ENCODE data around the gene LINS1. TPM values are rescaled to one million over a fixed set of nuclear protein-coding genes. Genes with fewer than 3 reads are reported as not detected.

Gene LINS1
- total RNA-seq (2012; rRNA removed): 14.2 and 16.4 TPM in 2 replicates

- H3K4me3 ChIP-seq (ENCODE audit: low read length): peak within 1 kb of the TSS; percentile 92
- peaks cover 4% of the 10 kb centered on the region for H3K36me3 ChIP-seq (ENCODE audit: insufficient read depth, low read length)
- peak within 1 kb of the TSS; percentile 95 for H3K9ac ChIP-seq (ENCODE audit: low read depth, low read length)
- peaks cover 12% of the 10 kb centered on the region for H3K4me1 ChIP-seq (ENCODE audit: control insufficient read depth, insufficient read depth, low read length)
- H3K4me2 ChIP-seq (ENCODE audit: low read length): peak within 1 kb of the TSS; percentile 89
- no peaks in the 10 kb centered on the region for H3K27me3 ChIP-seq (ENCODE audit: control insufficient read depth, insufficient read depth, low read length)
- H3K9me3 ChIP-seq (replicated peaks; ENCODE audit: low read length): no peaks in the 10 kb centered on the region
Observed at GRCh38 chr15:100602064-100602822, at the start of gene LINS1, which contains the start of gene ASB7. LINS1 (minus strand) TSS chr15:100602184; CDS start chr15:100580842, 21,342 bp downstream. ASB7 (plus strand) TSS chr15:100602589; CDS start chr15:100612217, 9,628 bp downstream.

- no peak overlapping the region for H3K9ac ChIP-seq (ENCODE audit: low read depth, low read length)
- no peaks in the 10 kb centered on the region for H3K36me3 ChIP-seq (ENCODE audit: insufficient read depth, low read length)
- H3K4me2 ChIP-seq (ENCODE audit: low read length): no peak overlapping the region
- no peaks in the 10 kb centered on the region for H3K27me3 ChIP-seq (ENCODE audit: control insufficient read depth, insufficient read depth, low read length)
- H3K4me3 ChIP-seq (ENCODE audit: low read length): no peak overlapping the region
- H3K9me3 ChIP-seq (replicated peaks; ENCODE audit: low read length): no peaks in the 10 kb centered on the region
- H3K4me1 ChIP-seq (ENCODE audit: control insufficient read depth, insufficient read depth, low read length): no peaks in the 10 kb centered on the region
Observed at GRCh38 chr15:100651253-100651652, 49.3 kb upstream of the LINS1 start.

- no peaks in the 10 kb centered on the region for H3K4me1 ChIP-seq (ENCODE audit: control insufficient read depth, insufficient read depth, low read length)
- no peaks in the 10 kb centered on the region for H3K9me3 ChIP-seq (replicated peaks; ENCODE audit: low read length)
- H3K27me3 ChIP-seq (ENCODE audit: control insufficient read depth, insufficient read depth, low read length): no peaks in the 10 kb centered on the region
- no peak overlapping the region for H3K4me3 ChIP-seq (ENCODE audit: low read length)
- H3K36me3 ChIP-seq (ENCODE audit: insufficient read depth, low read length): no peaks in the 10 kb centered on the region
- no peak overlapping the region for H3K4me2 ChIP-seq (ENCODE audit: low read length)
- H3K9ac ChIP-seq (ENCODE audit: low read depth, low read length): no peak overlapping the region
Observed at GRCh38 chr15:100650685-100651084, 48.7 kb upstream of the LINS1 start.

- Histone ChIP-seq H3K9ac (ENCODE audit: low read depth, low read length) (no peak overlapping the region), H3K36me3 (ENCODE audit: insufficient read depth, low read length) (no peaks in the 10 kb centered on the region), H3K4me3 (ENCODE audit: low read length) (no peak overlapping the region), H3K4me1 (ENCODE audit: control insufficient read depth, insufficient read depth, low read length) (no peaks in the 10 kb centered on the region), H3K9me3 (replicated peaks; ENCODE audit: low read length) (no peaks in the 10 kb centered on the region), H3K4me2 (ENCODE audit: low read length) (no peak overlapping the region), H3K27me3 (ENCODE audit: control insufficient read depth, insufficient read depth, low read length) (no peaks in the 10 kb centered on the region)
Observed at GRCh38 chr15:100648951-100649350, 47.0 kb upstream of the LINS1 start.

DNA sequence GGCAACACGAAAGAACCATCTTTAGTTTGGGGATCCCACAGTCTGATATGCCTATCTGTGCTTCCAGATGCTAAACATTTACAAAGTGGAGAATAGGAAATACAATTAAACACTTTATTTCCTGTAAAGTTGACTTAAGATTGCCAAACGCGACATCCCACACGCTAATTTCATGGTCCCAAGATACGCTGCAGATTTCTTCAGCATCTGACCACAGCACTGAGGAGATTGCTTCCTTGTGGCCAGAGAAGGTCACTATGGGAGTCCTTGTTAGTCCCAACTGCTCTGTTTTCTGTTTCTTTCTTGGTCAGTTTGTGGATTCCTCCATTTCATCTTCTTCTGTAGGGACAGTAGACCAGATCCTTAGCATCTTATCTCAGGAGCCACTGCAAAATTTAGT lies 43.7 kb upstream of the LINS1 start:
- Histone ChIP-seq H3K36me3 (ENCODE audit: insufficient read depth, low read length) (no peaks in the 10 kb centered on the region), H3K9me3 (replicated peaks; ENCODE audit: low read length) (no peaks in the 10 kb centered on the region), H3K27me3 (ENCODE audit: control insufficient read depth, insufficient read depth, low read length) (no peaks in the 10 kb centered on the region), H3K9ac (ENCODE audit: low read depth, low read length) (no peak overlapping the region), H3K4me1 (ENCODE audit: control insufficient read depth, insufficient read depth, low read length) (no peaks in the 10 kb centered on the region), H3K4me3 (ENCODE audit: low read length) (no peak overlapping the region), H3K4me2 (ENCODE audit: low read length) (no peak overlapping the region)

DNA sequence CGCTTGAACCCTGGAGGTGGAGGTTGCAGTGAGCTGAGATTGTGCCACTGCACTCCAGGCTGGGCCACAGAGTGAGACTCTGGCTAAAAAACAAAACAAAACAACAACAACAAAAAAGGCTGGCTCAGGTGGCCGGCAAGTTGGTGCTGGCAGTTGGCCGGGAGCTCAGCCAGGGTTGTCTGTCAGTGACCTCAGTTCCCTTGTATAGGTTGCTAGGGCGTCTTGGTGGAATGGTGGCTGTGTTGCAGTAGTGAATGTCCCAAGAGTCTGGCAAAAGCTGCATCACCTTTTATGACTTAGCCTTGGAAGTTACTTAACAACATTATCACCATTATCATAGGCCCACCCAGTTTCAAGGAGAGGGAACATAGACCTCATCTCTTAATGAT lies 41.0 kb upstream of the LINS1 start:
- Histone ChIP-seq H3K9me3 (replicated peaks; ENCODE audit: low read length) (no peaks in the 10 kb centered on the region), H3K4me3 (ENCODE audit: low read length) (no peak overlapping the region)

DNA sequence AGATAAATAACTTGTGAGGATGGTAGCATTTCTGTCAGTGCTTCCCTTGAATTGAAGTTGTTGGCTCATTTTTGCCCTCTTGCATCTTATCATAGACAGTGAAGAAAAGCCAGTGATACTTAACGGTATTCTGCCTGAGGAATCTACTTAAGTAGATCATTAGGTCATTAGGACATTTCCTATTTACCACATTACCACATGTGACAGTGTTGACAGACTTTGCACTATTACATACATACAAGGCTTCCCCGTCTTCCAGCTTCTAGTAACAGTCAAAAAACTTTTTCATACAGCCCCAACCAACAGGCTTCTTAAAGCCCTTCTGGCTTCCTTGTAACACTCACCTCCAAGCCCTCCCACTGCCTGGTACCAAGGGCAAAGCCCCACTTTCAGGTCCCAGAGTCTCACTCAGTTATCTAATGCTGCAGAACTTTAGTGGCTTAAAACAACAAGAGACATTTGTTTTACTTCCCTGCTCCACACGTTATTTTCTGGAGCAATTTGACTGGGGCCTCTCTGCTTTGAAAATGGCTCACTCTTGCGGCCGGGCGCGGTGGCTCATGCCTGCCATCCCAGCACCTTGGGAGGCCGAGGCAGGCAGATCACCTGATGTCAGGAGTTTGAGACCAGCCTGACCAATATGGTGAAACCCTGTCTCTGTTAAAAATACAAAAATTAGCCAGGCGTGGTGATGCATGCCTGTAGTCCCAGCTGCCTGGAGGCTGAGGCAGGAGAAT lies 40.4 kb upstream of the LINS1 start:
- Histone ChIP-seq H3K9ac (ENCODE audit: low read depth, low read length) (no peak overlapping the region), H3K4me1 (ENCODE audit: control insufficient read depth, insufficient read depth, low read length) (no peaks in the 10 kb centered on the region), H3K27me3 (ENCODE audit: control insufficient read depth, insufficient read depth, low read length) (no peaks in the 10 kb centered on the region), H3K9me3 (replicated peaks; ENCODE audit: low read length) (no peaks in the 10 kb centered on the region), H3K4me3 (ENCODE audit: low read length) (no peak overlapping the region), H3K4me2 (ENCODE audit: low read length) (no peak overlapping the region), H3K36me3 (ENCODE audit: insufficient read depth, low read length) (no peaks in the 10 kb centered on the region)

More for the DNA sequence above, 41.0 kb upstream of the LINS1 start:
- H3K9ac ChIP-seq (ENCODE audit: low read depth, low read length): no peak overlapping the region
- no peaks in the 10 kb centered on the region for H3K4me1 ChIP-seq (ENCODE audit: control insufficient read depth, insufficient read depth, low read length)
- no peaks in the 10 kb centered on the region for H3K36me3 ChIP-seq (ENCODE audit: insufficient read depth, low read length)
- no peak overlapping the region for H3K4me2 ChIP-seq (ENCODE audit: low read length)
- no peaks in the 10 kb centered on the region for H3K27me3 ChIP-seq (ENCODE audit: control insufficient read depth, insufficient read depth, low read length)

GRCh38 chr15:100638177-100638730 lies 36.3 kb upstream of the LINS1 start:
- Histone ChIP-seq H3K4me3 (ENCODE audit: low read length) (no peak overlapping the region), H3K27me3 (ENCODE audit: control insufficient read depth, insufficient read depth, low read length) (no peaks in the 10 kb centered on the region), H3K4me1 (ENCODE audit: control insufficient read depth, insufficient read depth, low read length) (peaks cover 5% of the 10 kb centered on the region)

DNA sequence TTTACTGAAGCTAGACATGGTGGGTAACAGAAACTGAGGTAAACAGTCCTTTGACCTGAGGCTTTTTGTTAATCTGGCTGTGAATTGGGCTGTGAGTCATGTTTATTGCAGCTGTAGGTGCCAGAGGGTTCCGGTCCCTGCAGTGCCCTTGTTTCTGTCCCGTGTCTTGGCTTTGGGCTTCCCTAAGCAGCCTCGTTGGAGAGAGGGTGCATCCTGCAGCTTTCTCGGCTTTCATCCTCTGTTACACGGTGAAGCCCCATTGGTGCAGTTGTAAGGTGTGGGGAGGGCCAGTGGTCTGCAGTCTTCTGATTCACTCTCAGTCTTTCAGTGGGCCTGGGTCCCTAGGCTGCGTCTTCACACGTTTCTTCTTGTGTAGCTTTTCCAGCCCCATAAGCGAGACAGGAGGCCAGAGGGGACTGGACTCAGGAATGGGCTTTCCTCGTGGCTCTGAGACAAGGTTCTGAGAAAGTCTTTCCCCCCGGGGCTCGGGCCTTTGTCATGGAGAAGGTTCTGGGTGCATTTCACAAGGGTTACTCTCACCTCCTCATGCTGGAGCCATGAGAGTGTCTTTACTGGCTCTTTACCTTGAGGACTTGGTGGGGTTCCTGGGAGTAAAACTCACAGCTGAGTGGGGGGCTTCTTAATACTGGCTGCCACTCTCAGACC lies 33.6 kb upstream of the LINS1 start:
- Histone ChIP-seq H3K27me3 (ENCODE audit: control insufficient read depth, insufficient read depth, low read length) (no peaks in the 10 kb centered on the region), H3K4me1 (ENCODE audit: control insufficient read depth, insufficient read depth, low read length) (peaks cover 5% of the 10 kb centered on the region), H3K9ac (ENCODE audit: low read depth, low read length) (no peak overlapping the region), H3K36me3 (ENCODE audit: insufficient read depth, low read length) (peaks cover 13% of the 10 kb centered on the region), H3K9me3 (replicated peaks; ENCODE audit: low read length) (no peaks in the 10 kb centered on the region), H3K4me2 (ENCODE audit: low read length) (no peak overlapping the region), H3K4me3 (ENCODE audit: low read length) (no peak overlapping the region)

More at GRCh38 chr15:100638177-100638730, 36.3 kb upstream of the LINS1 start:
- Histone ChIP-seq H3K36me3 (ENCODE audit: insufficient read depth, low read length) (no peaks in the 10 kb centered on the region), H3K4me2 (ENCODE audit: low read length) (no peak overlapping the region), H3K9me3 (replicated peaks; ENCODE audit: low read length) (no peaks in the 10 kb centered on the region), H3K9ac (ENCODE audit: low read depth, low read length) (no peak overlapping the region)

- H3K9me3 ChIP-seq (replicated peaks; ENCODE audit: low read length): no peaks in the 10 kb centered on the region
- peaks cover 23% of the 10 kb centered on the region for H3K36me3 ChIP-seq (ENCODE audit: insufficient read depth, low read length)
- H3K9ac ChIP-seq (ENCODE audit: low read depth, low read length): no peak overlapping the region
- H3K4me3 ChIP-seq (ENCODE audit: low read length): no peak overlapping the region
- H3K4me1 ChIP-seq (ENCODE audit: control insufficient read depth, insufficient read depth, low read length): peaks cover 11% of the 10 kb centered on the region
- no peaks in the 10 kb centered on the region for H3K27me3 ChIP-seq (ENCODE audit: control insufficient read depth, insufficient read depth, low read length)
- H3K4me2 ChIP-seq (ENCODE audit: low read length): no peak overlapping the region
Observed at GRCh38 chr15:100633763-100634075, 31.7 kb upstream of the LINS1 start.

- Histone ChIP-seq H3K4me2 (ENCODE audit: low read length) (no peak overlapping the region), H3K4me3 (ENCODE audit: low read length) (no peak overlapping the region), H3K4me1 (ENCODE audit: control insufficient read depth, insufficient read depth, low read length) (peaks cover 7% of the 10 kb centered on the region), H3K36me3 (ENCODE audit: insufficient read depth, low read length) (peaks cover 23% of the 10 kb centered on the region), H3K27me3 (ENCODE audit: control insufficient read depth, insufficient read depth, low read length) (no peaks in the 10 kb centered on the region), H3K9ac (ENCODE audit: low read depth, low read length) (no peak overlapping the region), H3K9me3 (replicated peaks; ENCODE audit: low read length) (no peaks in the 10 kb centered on the region)
Observed at GRCh38 chr15:100631831-100632230, 29.8 kb upstream of the LINS1 start.

Measured in skeletal muscle satellite cell (primary cell).